BJ (cell line): ENCODE data around the gene ZNF688. TPM values are rescaled to one million over a fixed set of nuclear protein-coding genes. Genes with fewer than 3 reads are reported as not detected.

ENCODE experiments used
- CTCF ChIA-PET: fragments of 350-600 bp; formaldehyde crosslinking; extraction: SDS; loops from one replicate; lab custom pipeline; 2021; ENCODE audit warnings: antibody characterized with exemption, inconsistent platforms; lab: Yijun Ruan, JAX
- POLR2A ChIA-PET: fragments of 300-600 bp; sonication (Branson Sonifier 250); formaldehyde crosslinking; extraction: SDS; loops from one replicate; lab custom pipeline; 2021; ENCODE audit warnings: antibody characterized with exemption; lab: Charles Lee
- DNase-seq: peaks from one replicate; pipeline ENCODE4 v3.0.0-alpha.2; 2011; ENCODE audit warnings: low read depth
- H3K27me3 ChIP-seq: 2 replicates; pipeline ENCODE4 v1.6.0; 2011; ENCODE audit warnings: low read length; ENCODE audit not compliant: control insufficient read depth, insufficient read depth
- H3K36me3 ChIP-seq: 2 replicates; pipeline ENCODE4 v1.5.1; 2011; ENCODE audit warnings: low read length; ENCODE audit not compliant: control insufficient read depth, insufficient read depth
- H3K4me3 ChIP-seq: 2 replicates; pipeline ENCODE4 v1.5.1; 2011; ENCODE audit warnings: low read depth, mild to moderate bottlenecking, control low read depth, low read length
- polyA plus RNA-seq: library from polyadenylated mRNA; depleted of rRNA; stranded (reverse); fragments of >200 nt; gene quantifications from 2 replicates; pipeline ENCODE4 v1.2.3, GENCODE V29; 2011
- TF ChIP-seq, protein P1 (sequence below): IDR thresholded peaks from 2 replicates; pipeline ENCODE4 v1.5.1; 2011; ENCODE audit warnings: low read depth, mild to moderate bottlenecking, control low read depth, inconsistent platforms, low read length, moderate library complexity; ENCODE audit not compliant: insufficient read depth

ZNF688 gene
- polyA plus RNA-seq, 1 experiment = 6.3 TPM

DNA sequence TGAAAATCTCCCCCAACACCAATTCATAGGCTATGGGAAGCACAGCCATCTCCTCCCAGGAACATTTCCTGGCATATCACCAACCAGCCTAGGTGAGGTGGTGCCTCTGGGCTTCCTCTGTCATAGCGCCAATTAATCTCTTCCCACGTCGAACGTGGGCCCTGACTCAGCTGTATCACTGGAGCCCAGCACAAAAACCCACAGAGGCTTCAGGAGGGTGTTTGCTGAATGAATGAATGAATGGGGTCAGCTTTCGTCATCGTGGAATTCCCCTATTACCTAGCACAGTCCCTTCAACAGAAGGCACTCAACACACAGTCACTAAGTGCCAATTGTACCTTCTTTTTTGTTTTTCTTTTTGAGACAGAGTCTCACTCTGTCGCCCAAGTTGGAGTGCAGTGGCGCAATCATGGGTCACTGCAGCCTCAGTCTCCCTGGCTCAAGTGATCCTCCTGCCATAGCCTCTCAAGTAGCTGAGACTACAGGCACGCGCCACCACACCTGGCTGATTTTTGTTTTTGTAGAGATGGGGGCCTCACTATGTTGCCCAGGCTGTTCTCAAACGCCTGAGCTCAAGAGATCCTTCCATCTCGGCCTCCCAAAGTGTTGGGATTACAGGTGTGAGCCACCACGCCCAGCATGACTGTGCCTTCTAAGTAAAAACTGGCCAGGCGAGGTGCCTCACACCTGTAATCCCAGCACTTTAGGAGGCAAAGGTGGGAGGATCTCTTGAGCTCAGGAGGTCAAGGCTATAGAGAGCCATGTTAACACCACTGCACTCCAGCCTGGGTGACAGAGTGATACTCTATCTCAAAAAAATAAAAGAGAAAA is 4.1 kb downstream of the ZNF688 start:
- H3K4me3 ChIP-seq = no peak overlapping the region
- H3K36me3 ChIP-seq = no peaks in the 10 kb centered on the region; the same call in 1 of the 2 replicates
- 0 out of 2 replicates have a peak, but pooled peaks cover 2% of the 10 kb centered on the region for H3K27me3 ChIP-seq
- POLR2A ChIA-PET = no interaction called here
- CTCF ChIA-PET = interaction anchor here (1.4 kb wide), 1 partner anchor 32 kb away, joined by 3 read pairs; no protein-coding TSS in a partner anchor
- DNase-seq = no peak
- TF ChIP-seq, protein P1, sequence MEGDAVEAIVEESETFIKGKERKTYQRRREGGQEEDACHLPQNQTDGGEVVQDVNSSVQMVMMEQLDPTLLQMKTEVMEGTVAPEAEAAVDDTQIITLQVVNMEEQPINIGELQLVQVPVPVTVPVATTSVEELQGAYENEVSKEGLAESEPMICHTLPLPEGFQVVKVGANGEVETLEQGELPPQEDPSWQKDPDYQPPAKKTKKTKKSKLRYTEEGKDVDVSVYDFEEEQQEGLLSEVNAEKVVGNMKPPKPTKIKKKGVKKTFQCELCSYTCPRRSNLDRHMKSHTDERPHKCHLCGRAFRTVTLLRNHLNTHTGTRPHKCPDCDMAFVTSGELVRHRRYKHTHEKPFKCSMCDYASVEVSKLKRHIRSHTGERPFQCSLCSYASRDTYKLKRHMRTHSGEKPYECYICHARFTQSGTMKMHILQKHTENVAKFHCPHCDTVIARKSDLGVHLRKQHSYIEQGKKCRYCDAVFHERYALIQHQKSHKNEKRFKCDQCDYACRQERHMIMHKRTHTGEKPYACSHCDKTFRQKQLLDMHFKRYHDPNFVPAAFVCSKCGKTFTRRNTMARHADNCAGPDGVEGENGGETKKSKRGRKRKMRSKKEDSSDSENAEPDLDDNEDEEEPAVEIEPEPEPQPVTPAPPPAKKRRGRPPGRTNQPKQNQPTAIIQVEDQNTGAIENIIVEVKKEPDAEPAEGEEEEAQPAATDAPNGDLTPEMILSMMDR = no peak

DNA sequence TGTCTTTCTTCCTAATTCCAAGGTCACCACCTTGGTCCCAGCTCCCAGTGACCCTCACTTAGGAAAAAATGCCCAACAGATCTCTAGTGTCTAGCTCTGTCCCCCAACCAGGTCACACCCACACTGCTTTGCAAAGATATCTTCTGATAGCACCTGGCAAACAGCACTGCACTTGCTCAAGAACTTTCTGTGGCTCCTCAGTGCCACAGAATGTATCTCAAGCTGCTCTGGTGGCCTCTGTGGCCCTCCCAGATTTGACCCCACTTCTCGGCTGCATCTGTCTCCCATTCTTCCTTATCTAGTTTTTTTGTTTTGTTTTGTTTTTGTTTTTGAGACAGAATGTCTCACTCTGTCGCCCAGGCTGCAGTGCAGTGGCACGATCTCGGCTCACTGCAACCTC is 5.0 kb downstream of the ZNF688 start:
- H3K36me3 ChIP-seq = no peaks in the 10 kb centered on the region; the same call in 1 of the 2 replicates
- ChIA-PET POLR2A (no interaction called here), CTCF (interaction anchor here (1.3 to 1.4 kb wide), 2 partner anchors 31 to 136 kb away, joined by 3 to 5 read pairs; partner anchors contain the start of gene DCTPP1)
- H3K27me3 ChIP-seq = 0 out of 2 replicates have a peak, but pooled peaks cover 2% of the 10 kb centered on the region
- no peak for DNase-seq
- TF ChIP-seq, protein P1 = no peak
- H3K4me3 ChIP-seq = no peak overlapping the region

DNA sequence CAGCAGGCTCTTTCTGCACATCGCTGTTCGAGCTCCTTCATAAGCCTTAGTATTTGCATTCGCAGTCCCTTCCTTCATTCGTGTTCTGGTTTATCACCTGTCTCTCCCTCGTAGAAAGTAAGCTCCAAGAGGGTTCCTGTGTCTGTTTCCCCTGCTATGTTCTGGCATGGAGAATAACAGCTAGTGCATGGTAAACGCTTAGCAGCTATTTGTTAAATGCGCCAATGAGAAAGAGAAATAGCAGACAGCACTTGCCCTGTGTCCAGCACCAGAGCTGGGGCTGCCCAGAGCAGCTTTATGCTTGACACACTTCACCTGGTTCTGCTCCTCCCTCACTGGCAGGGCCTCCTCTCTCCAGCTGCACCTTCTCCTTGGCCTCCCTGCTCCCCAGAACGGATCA is 5.5 kb downstream of the ZNF688 start:
- Histone ChIP-seq H3K27me3 (0 out of 2 replicates have a peak, but pooled peaks cover 2% of the 10 kb centered on the region), H3K36me3 (no peaks in the 10 kb centered on the region; the same call in 1 of the 2 replicates), H3K4me3 (no peak overlapping the region)
- DNase-seq = no peak
- TF ChIP-seq, protein P1 = no peak
- ChIA-PET POLR2A (no interaction called here), CTCF (interaction anchor here (1.3 to 2.0 kb wide), 2 partner anchors 30 to 136 kb away, joined by 5 read pairs; partner anchors contain the start of gene DCTPP1)

DNA sequence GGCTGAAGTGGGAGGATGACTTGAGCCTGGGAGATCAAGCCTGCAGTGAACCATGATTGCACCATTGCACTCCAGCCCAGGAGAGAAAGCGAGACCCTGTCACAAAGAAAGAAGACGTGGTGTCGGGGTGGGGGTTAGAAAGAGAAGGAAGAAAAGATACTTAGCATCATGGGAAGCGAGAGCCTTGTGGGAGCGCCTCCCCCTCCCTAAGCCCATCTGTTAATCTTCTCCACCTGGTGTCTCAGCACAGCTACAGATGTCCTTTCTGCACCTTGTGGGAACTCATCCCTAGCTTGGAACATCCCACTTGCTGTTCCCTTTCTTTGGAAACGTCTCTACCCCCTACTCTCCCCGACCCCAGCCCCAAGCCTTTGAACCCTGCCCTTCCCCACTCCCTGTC is 6.0 kb downstream of the ZNF688 start:
- ChIA-PET CTCF (interaction anchor here (0.7 to 2.0 kb wide), 3 partner anchors 30 to 135 kb away, joined by 3 to 5 read pairs (median 5); partner anchors contain the start of gene DCTPP1), POLR2A (no interaction called here)
- TF ChIP-seq, protein P1 = no peak
- no peak for DNase-seq
- no peaks in the 10 kb centered on the region; the same call in 1 of the 2 replicates for H3K36me3 ChIP-seq
- no peak overlapping the region for H3K4me3 ChIP-seq
- H3K27me3 ChIP-seq = 0 out of 2 replicates have a peak, but pooled peaks cover 2% of the 10 kb centered on the region

DNA sequence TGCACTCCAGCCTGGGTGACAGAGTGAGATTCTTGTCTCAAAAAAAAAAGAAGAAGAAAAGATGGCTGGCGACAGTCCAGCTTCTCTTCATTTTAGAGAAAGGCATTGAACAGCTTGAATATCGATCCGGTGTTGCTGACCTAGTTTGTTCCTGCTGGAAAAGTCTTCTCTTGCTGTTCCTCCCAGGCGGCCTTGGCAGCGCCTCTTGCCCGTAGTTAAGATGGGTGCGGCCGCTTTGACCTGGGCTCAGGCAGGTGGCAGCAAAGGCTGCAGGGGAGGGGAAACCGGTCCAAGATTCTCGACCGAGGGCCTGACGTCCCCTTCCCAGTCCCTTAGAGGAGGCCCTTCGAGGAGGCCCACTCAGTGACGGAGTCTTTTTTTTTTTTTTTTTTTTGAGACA is 9.5 kb downstream of the ZNF688 start:
- no peak for DNase-seq
- POLR2A ChIA-PET = no interaction called here
- CTCF ChIA-PET = no interaction called here
- TF ChIP-seq, protein P1 = no peak
- Histone ChIP-seq H3K27me3 (0 out of 2 replicates have a peak, but pooled peaks cover 2% of the 10 kb centered on the region), H3K4me3 (no peak overlapping the region), H3K36me3 (no peaks in the 10 kb centered on the region; the same call in 1 of the 2 replicates)
